GM10248 (cell line): ENCODE results near the gene GRAP2.
"Not testable (repeated sequence)": the region's sequence is repeated elsewhere in the genome, so short reads cannot be mapped to it uniquely, and the experiment has no call there.

ENCODE experiments used
- CTCF ChIA-PET: fragments of 300-600 bp; sonication (Branson Sonifier 250); formaldehyde crosslinking; extraction: SDS; loops from one replicate; lab custom pipeline; 2021; ENCODE audit warnings: antibody characterized with exemption; lab: Yijun Ruan, JAX
- POLR2A ChIA-PET: fragments of 350-650 bp; sonication (Branson Sonifier 250); formaldehyde crosslinking; extraction: SDS; loops from one replicate; lab custom pipeline; 2020; ENCODE audit warnings: antibody characterized with exemption; lab: Yijun Ruan, JAX
- DNase-seq: peaks from one replicate; pipeline ENCODE4 v3.0.0; 2012; ENCODE audit errors: extremely low spot score
- TF ChIP-seq, protein P1 (sequence below): IDR thresholded peaks from 2 replicates; pipeline ENCODE4 v1.5.1; 2012; ENCODE audit warnings: mild to moderate bottlenecking, low read depth; ENCODE audit errors: extremely low read depth, missing control alignments, control extremely low read depth

The GRAP2 gene

GRCh38 chr22:39992088-39992826, 91.4 kb downstream of the GRAP2 start:
- DNase-seq, result no peak
- TF ChIP-seq, protein P1, sequence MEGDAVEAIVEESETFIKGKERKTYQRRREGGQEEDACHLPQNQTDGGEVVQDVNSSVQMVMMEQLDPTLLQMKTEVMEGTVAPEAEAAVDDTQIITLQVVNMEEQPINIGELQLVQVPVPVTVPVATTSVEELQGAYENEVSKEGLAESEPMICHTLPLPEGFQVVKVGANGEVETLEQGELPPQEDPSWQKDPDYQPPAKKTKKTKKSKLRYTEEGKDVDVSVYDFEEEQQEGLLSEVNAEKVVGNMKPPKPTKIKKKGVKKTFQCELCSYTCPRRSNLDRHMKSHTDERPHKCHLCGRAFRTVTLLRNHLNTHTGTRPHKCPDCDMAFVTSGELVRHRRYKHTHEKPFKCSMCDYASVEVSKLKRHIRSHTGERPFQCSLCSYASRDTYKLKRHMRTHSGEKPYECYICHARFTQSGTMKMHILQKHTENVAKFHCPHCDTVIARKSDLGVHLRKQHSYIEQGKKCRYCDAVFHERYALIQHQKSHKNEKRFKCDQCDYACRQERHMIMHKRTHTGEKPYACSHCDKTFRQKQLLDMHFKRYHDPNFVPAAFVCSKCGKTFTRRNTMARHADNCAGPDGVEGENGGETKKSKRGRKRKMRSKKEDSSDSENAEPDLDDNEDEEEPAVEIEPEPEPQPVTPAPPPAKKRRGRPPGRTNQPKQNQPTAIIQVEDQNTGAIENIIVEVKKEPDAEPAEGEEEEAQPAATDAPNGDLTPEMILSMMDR, result no peak
- ChIA-PET POLR2A (no interaction called here), CTCF (no interaction called here)

DNA sequence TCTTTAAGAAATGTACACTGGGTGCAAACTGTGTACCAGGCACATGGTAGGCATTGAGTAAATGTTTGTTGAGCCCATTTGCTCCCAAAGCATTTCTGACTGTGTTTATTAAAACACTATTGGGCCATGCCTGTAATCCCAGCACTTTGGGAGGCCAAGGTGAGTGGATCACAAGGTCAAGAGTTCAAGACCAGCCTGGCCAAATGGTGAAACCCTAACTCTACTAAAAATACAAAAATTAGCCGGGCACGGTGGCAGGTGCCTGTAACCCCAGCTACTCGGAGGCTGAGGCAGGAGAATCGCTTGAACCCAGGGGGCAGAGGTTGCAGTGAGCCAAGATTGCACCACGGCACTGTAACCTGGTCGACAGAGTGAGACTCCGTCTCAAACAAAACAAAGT, 92.0 kb downstream of the GRAP2 start:
- CTCF ChIA-PET, DNase-seq, POLR2A ChIA-PET: not testable (repeated sequence)

- ChIA-PET POLR2A (no interaction called here), CTCF (interaction anchor here (0.8 to 1.8 kb wide), 2 partner anchors 24 to 31 kb away, joined by 3 to 7 read pairs; no protein-coding TSS in a partner anchor)
- no peak for DNase-seq
These were observed 93.2 kb downstream of the GRAP2 start for GRCh38 chr22:39994041-39994565.

GRCh38 chr22:39994566-39995392, 93.9 kb downstream of the GRAP2 start, which contains the start of gene FAM83F:
Gene FAM83F (plus strand): TSS chr22:39994954. CDS start chr22:39995043, 89 bp downstream.
- ChIA-PET POLR2A (no interaction called here), CTCF (interaction anchor here (0.8 to 1.8 kb wide), 2 partner anchors 25 to 30 kb away, joined by 3 to 7 read pairs; no protein-coding TSS in a partner anchor)
- TF ChIP-seq, protein P1, result no peak
- DNase-seq, result peak; percentile 58

More at GRCh38 chr22:39994041-39994565, 93.2 kb downstream of the GRAP2 start:
- TF ChIP-seq, protein P1, result no peak

GRCh38 chr22:39995393-39996252, 94.7 kb downstream of the GRAP2 start:
- TF ChIP-seq, protein P1, result no peak
- ChIA-PET CTCF (interaction anchor here (1.8 kb wide), 1 partner anchor 29 kb away, joined by 7 read pairs; no protein-coding TSS in a partner anchor), POLR2A (no interaction called here)
- DNase-seq, result no peak

GRCh38 chr22:39996732-39997131, 95.8 kb downstream of the GRAP2 start:
- TF ChIP-seq, protein P1, result no peak
- CTCF ChIA-PET, result interaction anchor here (1.0 to 2.1 kb wide), 2 partner anchors 18 to 461 kb away, joined by 3 to 4 read pairs; no protein-coding TSS in a partner anchor
- POLR2A ChIA-PET, result no interaction called here
- DNase-seq, result no peak
